Amniotic epithelial cell (primary cell): Measurements from ENCODE around the gene NELL2.
"Not testable (repeated sequence)": the region's sequence is repeated elsewhere in the genome, so short reads cannot be mapped to it uniquely, and the experiment has no call there.

Experiments used
- DNase-seq: peaks from one replicate; pipeline ENCODE4 v3.0.0-alpha.2; 2010; ENCODE audit warnings: low read depth

NELL2 gene

DNA sequence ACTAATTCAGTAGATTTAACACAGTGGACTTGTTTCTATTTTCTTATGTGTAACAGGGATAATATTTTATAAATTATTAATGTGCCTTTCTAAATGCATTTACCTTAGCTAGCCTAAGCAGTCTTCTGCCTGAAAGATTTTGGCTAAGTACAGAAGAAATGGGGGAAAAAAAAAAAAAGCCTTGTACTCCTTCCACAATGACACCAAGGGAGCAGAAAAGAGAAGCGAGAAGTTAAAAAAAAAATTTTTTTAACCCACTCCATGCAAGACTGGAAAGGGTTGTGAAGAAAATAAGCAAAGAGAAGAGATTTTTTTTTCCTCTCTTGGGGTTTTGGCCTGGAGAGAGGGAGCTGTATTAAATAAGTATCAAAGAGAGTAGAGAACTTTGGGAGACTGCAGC, 28.7 kb downstream of the NELL2 start:
- DNase-seq: no peak

DNA sequence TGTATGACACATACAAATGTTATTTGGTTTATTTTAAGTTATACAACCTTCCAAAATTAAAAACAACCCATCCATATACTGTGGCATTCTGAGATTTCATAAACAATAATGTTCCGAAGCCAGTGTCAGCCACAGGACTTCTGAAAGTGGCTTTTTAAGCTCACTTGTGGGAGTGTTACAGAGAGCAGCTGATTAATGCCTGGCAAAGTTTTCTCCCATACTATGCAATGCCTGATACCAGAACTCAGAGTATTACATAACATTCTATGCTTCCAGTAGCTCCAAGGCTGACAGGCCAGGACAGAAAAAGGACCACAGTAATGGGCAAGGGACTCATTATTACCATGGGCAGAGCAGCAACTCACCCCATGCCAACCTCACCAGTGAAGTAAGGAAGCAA, 29.3 kb downstream of the NELL2 start:
- DNase-seq: peak; percentile 2

DNA sequence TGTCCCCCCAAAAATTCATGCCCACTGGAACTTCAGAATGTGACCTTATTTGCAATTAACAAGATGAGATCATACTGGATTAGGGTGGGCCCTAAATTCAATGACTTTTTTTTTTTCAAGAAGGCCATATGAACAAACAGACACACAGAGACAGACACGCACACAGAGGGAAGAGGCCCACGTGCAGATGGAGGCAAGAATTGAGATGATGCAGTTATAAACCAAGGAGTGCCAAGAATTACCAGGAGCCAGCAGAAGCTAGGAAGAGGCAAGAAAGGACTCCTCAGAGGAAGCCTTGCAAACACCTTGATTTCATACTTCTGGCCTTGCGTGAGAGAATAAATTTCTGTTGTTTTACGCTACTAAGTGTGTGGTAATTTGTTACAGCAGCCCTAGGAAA, 33.4 kb downstream of the NELL2 start:
- no peak for DNase-seq

DNA sequence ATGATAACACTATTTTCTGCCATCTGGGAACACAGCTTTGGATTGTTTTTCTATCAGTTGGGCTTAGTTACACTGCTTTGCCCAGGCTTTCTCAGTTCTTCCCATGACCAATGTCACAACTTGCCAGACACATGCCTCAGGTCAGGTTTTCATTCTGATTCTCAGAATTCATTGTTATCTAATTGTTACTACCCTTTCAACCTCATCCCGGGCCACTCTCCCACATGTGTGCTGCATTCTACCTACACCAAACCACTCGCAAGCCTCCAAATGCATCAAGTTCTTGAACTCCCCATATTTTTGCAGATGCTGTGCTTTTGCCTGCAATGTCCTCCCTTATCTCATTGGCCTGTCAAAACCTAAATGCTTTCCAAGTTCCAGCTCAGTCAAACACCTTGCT, 36.3 kb downstream of the NELL2 start:
- DNase-seq: no peak

DNA sequence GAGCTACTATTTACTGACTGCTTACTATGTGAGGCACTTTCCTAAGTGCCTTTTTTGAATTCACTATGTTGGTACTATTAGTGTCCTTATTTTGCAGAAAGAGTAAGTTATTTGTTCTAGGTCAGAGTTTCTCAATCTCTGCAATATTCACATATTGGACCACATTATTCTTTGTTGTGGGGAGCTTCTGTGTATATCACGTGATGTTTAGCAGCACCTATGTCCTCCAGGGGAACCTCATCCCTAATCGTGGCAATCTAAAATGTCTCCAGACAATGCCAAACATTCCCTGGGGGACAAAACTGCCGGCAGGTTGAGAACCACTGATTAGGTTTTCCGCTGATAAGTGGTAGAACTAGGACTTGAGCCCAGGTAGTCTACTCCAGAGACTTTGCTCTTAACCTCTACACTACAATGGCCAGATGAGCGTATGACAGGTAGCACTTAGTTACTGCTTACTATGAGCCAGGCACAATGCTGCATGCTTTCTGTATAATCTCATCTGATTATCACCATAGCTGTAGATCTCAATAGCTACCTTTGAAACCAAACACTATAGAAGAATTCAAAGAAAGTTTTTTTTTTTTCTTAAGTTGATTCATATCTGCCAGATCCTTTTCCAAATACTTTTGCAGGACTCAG, 38.9 kb downstream of the NELL2 start:
- no peak for DNase-seq

DNA sequence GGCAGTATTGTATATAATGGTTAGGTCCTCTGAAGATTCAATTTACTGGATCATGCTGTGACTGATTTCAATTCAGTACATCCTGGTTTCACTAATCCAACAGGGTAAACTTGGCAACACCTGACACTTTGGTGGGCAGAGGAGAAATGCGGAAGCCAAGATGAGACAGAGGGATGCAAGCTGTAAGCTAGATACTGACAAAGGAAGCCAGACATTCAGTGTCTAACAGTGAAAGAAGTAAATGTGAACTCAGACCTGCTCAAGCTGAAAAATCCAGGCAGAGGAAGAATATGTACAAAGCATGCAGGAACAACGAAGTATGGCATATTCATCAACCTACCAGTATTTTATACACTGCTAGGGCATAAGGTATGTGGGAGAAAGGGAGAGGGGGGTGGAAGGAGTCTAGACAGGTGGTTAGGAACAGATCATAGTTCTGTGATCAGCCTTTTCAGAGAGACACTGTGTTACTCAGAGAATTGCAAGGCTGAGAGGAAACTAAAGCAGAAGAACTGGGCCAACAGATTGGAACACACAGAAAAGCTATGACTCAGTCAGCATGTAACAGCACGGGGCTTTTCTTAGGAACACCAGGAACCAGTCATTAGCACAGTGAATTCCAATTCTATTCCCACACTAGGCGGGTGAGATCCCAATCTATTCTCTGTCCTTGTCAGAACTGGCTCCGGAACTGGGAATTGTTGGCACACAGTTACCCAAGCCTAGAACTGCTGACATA, 40.3 kb downstream of the NELL2 start:
- no peak for DNase-seq

DNA sequence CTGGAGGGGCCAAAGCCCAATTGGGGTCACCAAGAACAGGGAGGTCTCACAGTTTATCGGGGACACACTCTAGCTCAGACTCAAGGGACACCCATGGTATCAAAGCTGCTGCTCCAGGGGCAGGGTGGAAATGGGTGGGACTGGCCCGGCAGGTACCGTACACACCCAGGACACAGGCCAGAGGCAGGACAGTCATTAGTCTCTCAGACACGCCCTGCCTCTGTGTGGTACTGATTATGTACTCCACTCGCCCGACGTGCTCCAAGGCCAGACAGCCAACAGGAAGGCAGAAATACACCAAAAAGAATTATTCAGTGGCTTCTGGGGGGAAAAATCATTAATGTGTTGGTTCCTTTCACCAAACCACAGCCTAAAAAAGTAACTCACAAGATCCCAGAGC, 41.1 kb downstream of the NELL2 start:
- DNase-seq: not testable (repeated sequence)

DNA sequence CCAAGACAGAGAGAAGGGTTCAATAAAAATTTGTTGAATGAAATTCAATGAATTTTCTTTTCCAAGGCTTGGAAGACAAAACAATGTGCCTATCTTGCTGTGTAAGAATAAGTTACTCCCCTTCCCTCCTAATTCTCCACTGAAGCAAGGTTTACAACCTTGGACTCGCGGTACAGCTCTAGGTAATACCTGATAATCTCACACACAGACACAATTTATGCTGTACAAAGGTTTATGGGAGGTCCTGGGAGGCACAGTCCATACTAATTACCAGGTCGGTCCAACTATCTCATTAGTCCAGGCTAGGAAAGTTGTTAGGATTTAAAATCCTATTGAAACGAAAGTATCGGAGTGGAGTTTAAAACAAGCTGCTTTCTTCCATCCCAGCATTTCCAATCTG, 42.6 kb downstream of the NELL2 start:
- no peak for DNase-seq

DNA sequence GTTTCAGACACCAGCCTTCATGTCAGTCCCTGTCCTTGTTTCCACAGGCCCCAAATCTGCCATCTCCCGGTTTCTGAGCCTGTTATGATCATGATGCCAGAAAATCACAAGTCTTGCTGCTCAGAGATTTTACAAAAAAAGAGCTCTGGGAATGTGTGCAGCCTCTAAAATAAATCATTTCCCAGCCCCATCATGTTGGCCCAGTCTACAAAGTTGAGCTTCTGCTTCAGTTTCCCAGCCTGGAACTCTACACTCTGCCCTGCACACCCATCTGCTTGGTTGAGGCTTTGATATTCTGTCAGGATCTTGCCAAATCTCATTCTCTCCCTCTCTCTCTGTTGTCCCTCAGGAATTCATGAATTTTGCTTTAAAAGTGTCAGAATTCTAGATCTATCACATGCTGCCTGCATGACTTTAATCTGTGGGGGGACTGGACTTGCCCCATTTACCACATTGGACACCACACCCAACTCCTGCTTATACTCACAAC, 45.5 kb downstream of the NELL2 start:
- no peak for DNase-seq

DNA sequence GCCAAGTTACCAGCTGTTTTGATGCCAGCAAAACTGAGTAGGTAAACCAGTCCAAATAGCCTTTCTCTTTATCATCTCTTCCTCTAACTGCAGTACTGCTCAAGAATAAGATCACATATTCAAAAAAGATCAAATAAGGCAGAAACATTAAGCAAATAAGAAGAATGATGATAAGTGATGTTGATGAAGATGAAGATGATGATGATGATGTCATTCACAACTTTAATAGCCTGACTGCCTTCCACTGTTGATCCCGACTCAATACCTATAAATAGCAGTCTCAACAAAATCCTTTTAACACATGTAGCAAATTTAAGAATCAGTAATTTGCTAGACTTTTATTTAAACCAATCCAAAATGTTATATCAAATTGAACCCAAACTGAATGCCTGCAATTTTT, 47.1 kb downstream of the NELL2 start:
- DNase-seq: no peak

DNA sequence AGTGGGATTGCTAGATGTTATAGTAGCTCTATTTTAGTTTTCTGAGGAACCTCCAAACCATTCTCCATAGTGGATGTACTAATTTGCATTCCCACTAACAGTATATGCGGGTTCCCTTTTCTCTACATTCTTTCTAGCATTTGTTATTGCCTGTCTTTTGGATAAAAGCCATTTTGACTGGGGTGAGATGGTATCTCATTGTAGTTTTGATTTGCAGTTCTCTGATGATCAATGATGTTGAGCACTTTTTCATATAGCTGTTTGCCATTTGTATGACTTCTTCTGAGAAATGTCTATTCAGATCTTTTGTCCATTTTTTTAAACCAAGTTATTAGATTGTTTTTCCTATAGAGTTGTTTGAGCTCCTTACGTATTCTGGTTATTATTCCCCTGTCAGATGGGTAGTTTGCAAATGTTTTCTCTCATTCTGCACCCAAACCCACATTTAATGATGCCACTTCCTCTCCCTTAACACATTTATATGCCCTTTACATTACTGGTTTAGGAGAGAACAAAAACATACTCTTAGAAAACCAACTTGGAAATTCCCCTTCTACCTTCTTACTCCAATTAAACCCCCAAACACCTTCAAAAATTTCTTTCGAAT, 48.2 kb downstream of the NELL2 start:
- DNase-seq: no peak

DNA sequence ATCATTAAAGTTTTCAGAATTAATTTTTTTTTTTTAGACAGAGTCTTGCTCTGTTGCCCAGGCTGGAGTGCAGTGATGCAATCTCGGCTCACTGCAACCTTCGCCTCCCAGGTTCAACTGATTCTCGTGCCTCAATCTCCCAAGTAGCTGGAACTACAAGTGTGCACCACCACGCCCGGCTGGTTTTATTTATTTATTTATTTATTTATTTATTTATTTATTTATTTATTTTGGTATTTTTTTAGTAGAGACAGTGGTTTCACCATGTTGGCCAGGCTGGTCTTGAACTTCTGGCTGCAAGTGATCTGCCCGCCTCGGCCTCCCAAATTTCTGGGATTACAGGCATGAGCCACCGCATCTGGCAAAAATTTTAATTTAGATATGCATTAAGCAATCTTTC, 54.4 kb downstream of the NELL2 start:
- DNase-seq: not testable (repeated sequence)

DNA sequence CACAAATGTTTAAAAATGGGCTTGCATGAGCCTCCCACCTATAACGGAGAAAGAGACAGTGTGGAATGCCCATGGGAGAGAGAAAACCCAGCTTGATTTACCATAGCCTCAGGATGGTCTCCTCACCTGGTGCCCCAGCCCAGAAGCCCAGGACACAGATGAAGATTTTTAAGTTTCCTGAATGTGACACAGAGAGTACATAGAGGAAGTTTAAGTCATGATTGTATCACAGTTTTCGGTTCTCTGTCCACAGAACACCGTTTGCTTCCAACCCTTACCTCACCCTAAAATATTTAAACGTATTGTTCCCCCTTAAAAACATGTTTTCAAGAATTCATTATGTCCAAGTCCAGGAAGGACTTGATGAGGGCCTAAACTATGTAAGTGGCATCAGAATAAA, 56.2 kb downstream of the NELL2 start:
- DNase-seq: no peak

DNA sequence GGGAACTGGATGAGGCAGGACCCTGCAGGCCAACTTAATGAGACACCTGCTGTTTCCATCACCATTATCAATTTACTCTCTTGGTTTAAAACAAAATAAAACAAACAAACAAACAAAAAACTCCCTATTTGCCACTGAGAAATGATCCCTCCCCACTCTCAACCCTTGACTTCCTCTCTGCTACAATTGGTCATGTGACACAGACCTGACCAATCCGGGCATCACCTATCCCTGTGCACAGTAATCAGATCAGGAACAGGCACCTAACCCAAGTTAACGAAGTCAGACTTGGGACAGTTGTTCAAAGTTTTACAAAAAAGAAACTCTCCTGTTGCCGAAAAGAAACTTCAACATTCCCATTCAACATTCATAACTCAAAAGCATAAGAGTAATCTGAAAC, 58.4 kb downstream of the NELL2 start:
- DNase-seq: no peak

DNA sequence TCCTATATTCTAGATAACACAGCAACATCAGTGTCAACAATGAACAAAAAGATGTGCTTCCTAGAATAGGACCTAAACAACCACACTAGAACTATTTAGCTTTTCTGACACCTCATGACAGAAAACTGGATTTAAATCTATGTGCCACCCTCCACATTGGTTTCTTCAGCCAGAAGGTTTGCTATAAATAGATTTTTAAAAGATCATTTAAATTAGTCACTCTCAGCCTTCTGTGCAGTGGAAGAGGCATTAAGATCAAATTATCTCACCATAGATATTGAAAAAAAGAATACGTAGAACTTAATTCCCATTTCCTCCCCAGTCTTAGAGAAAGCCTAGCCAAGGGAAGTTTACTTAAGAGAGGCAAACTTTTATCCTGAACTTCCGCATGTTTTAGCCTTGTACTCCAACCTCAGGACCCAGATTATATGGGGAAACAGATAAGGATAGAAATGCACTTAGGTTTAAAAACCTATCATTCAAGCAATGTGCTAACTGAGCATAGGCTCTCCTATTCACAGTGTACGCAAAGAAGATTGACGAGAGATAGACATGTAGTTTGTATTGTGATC, 59.6 kb downstream of the NELL2 start:
- DNase-seq: no peak

DNA sequence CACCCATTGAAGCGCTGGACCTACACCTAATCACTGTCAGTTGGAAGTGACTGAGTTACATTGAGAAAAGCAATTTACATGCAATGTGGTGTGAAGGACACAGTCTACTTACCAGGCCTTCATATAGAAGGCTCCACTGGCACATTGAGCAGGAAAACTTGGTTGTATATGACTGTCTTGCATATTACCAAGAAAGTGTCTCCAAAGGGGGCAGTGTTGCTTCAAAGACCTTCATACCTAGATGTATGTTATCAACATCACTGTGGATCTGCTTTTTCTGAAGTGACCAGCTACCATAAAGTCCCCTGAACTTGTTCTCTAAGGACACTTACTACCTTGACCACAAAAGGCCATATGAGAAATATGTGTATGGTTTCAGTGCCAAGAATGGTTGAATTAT, 64.1 kb downstream of the NELL2 start:
- DNase-seq: no peak

DNA sequence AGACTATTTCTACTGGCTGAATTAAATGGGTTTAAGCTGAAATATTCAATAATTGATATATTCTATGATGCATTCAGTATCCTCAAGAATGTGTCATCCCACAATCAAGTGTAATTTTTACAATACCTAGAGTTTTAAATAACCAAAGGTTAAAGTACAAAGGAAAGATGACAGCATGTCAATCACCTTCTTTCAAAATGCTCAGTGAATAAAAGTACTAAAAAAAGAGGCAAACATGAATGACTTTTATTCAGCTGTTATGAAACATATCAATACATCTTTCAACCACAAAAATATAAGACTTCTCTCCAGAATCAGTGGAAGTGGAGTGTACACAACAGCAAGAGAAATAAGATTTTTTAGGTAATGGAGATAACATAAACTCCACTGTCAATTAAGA, 72.0 kb downstream of the NELL2 start:
- no peak for DNase-seq

DNA sequence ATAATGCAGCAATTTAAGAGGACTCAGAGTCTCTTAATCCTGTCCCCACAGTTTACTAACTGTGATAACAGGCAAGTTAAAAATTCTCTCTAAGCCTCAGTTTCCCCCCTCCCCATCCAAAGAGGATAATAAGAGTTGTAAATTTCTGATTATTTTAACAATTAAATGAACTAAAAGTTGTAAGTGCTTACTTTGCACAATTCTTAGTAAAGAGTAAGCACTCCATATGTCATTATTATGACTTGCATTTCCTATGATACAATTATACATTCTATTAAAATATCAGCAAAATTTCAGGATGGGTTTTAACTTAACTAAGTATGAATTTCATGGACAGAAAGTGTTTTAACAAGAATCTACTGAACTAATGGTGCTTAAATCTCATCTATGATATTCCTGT, 80.1 kb downstream of the NELL2 start:
- DNase-seq: no peak

DNA sequence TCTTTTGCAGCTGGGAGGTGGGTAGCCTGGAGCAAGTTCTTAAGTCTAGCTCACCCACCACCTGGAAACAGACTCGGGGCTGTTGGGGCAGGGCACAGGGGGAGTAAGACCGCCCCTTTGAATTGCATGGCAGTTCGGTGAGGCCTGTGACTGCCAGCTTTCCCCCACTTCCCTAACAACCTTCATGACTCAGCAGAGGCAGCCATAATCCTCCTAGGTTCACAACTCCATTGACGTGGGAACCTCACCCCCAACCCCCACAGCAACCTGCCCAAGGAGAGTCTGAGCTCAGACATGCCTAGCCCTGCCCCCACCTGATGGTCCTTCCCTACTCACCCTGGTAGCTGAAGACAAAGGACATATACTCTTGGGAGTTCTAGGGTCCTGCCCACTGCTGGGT, 87.4 kb downstream of the NELL2 start:
- DNase-seq: no peak

DNA sequence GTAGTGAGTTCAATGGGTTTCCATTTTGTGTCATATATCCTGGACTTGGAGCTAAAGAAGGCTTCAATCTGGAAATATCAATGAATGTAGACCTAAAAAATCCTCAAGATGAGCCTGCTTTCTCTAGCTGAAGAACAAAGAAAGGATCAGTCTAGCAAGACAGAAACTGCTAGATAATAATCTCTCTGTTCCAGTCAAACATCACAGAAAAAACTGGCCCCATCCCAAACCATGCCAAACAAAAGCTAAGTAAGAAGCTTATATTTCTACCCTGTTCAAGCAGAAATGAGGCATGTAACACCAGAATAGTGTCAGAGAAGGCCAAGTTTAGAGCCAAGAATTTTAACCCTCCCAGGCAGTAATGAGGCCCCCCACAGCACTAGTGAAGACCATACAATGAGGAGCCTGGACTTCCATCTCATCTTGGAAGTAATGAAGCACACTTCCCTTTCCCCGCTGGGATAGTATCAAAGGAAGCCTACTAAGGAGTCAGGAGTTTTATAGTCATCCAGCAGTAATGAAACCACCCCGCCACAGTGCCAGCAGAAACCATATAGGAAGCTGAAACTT, 95.8 kb downstream of the NELL2 start:
- DNase-seq: no peak

DNA sequence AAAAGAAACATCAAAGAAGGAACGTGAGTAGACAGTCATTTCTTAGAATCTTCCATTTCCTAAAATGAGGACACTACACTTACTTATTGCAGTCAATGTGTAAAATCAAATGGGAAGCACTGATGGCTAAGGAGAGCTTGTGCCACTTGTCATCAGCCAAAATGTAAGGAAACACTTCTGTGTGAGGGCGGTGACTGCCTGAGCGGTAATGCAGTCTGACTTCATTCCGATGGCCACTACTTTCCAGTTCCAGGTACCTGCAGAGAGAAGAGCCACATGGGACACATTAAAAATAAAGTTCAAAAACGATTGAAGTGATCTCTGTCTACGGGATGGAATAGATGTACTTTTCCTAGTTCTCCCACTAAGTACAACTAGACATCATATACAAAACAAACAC, 96.3 kb downstream of the NELL2 start:
- no peak for DNase-seq

DNA sequence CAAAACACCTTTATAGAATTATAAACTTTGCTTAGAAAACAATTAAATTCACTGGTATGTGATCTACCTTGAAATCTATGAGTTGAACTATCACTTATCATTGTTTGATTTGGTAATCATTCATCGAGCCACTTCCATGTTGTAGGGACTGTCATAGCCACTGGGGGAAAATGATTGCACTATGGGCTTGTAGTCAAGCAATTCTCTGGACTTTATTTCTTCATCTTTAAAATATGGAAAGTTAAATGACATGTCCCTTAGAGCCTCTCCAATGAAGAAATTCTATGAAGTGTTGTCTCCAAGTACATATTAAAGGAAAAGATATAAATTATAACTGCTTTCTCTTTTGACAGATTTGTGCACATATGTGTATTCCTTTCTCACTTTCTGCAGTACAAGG, 97.3 kb downstream of the NELL2 start:
- DNase-seq: no peak

DNA sequence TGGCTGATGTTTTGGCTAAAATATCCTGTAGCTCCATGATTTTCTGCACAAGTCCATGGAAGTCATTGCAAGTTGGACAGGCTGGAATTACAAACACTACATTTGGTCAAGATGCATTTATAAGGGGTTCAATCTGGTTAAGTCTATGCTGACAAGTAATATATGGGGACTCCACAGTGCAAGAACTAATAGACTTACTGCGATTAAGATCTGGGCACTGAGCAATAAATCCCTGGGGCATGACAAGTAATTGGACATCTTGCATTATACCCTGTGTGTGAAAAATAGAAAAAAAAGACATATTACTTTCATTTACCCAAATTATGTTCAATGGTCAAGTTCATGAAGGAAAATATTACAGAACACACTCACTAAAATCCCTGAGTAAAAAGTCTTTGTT, 99.1 kb downstream of the NELL2 start:
- DNase-seq: no peak
